GM19328 (cell line): ENCODE data around the gene FBL.
"Not testable (repeated sequence)": the region's sequence is repeated elsewhere in the genome, so short reads cannot be mapped to it uniquely, and the experiment has no call there.

Source experiments
- ATAC-seq: cut with Tn5 transposase; IDR thresholded peaks from one replicate; pipeline ENCODE4 v1.9.1; 2021; ENCODE audit warnings: mild to moderate bottlenecking, moderate library complexity; ENCODE audit not compliant: unreplicated experiment

Gene FBL

DNA sequence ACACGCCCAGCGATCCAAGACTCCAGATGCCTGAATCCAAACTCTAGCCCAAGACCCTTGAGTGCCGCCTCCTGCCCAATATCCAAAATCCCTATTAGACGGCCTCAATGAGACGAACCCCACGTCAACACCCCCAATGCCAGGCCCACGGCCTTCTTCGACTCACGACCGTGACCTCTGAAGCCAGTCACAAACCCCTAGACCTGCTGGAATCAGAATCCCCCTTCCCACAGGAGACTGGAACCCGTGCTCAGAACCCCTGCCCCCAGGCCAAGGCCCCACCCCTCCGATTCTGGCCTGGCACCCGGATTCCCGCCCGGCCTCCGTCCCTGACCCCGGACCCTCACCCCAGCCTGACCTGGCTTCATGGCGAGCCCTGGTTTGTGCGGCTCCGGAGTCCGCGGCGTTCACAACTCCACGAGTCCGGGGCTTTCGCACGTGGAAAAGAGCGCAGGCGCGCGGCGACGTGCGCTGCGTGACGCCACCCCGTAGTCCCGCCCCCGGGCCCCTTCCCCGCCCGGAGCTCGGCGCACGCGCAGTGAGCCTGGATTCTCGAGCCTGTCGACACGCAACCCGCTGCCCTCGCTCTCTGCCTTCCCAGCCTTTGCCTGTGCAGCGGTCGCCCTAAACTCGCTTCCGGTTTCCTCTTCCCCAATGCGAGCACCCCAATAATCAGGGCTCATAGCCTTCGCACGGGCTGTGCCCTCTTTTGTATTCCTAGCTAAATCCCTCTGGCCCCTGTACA lies at the start of gene FBL:
TSS of gene FBL (minus strand) at position 447 of the 745 bp plus-strand sequence. CDS start at position 368, 79 bp downstream.
- ATAC-seq: peak; percentile 77

DNA sequence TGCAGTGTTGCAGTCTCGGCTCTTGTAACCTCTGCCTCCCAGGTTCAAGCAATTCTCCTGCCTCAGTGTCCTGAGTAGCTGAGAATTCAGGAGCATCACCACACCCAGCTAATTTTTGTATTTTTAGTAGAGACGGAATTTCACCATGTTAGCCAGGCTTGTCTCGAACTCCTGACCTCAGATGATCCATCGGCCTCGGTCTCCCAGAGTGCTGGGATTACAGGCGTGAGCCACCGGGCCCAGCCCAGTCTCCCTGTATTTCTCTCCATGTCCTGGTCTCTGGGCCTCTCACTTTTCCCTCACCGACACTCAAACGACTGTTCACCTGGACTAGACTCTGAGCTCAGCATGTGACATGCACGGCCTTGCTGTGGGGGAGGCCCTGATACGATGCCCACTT lies 48.9 kb upstream of the FBL start:
- ATAC-seq: not testable (repeated sequence)

DNA sequence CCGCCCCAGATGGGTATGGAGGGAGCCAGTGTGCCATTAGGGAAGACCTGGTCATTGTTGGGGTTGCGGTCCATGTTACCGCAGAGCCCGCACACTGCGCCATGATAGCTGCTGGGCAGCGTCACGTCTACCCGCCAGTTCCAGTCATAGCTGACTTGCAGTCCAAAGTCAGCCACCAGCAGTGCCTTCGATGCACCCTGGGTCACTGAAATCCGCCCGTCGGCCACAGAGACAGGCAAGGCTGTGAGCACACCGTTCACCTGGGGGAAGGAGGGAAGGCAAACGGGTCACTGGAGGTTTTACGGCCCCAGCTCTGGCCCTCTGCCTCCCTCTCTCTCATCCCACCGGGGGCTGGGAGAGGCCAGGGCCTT lies 48.0 kb upstream of the FBL start:
- not testable (repeated sequence) for ATAC-seq

DNA sequence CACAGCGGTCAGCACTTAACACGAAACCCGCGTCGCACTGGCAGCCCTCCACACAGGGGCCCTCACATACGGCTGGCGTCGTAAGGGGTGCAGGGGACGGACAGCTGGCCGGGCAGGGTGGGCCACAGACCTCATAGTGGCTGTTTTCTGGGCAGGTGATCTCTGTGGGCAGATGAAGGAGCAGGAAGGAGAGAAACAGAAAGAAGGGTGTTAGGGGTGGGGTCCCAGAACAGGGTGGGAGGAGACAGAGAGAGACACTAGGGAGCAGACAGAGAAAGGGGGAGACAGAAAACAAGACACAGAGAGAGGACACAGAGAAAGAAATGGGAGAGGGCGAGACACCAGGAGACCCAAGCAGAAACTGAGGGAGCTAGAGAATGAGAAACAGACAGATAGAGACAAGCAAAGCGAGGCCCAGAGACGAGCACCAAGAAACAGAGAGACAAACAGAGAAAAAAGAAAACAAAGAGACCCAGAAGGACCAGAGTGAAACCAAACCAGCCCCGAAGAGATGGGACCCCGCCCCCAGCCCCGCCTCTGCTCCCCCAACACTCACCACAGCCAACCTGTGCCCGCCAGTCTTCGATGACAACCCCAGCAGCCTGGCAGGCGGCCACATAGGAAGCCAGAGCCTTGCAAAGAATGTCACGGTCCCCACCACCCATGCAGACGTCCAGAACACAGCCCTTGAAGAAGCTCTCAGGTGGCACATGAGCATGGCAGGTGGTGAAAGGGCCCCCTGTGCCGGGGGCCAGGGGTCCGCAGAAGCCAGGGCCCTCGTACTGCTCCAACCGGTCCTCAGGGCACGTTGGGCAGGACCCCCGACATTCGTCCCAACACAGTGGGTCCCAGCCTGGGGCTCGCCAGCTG lies 47.4 kb upstream of the FBL start:
- not testable (repeated sequence) for ATAC-seq

DNA sequence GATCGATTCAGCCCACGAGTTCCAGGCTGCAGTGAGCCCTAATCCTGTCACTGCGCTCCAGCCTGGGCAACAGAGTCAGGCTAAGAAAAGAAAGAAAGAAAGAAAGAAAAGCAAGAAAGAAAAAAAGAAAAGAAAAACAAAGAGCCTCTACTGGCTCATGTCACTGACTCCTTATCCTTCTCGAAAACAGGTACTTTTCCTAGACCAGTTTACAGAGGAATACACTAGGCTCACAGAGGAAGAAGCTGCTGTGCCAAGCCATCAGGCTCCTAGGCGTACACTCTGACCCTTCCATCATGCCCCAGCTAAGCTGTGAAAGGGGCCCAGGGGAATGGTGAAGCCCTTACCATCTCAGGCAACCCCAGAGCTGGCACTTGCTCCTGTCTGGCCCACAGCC lies 46.3 kb upstream of the FBL start:
- not testable (repeated sequence) for ATAC-seq

DNA sequence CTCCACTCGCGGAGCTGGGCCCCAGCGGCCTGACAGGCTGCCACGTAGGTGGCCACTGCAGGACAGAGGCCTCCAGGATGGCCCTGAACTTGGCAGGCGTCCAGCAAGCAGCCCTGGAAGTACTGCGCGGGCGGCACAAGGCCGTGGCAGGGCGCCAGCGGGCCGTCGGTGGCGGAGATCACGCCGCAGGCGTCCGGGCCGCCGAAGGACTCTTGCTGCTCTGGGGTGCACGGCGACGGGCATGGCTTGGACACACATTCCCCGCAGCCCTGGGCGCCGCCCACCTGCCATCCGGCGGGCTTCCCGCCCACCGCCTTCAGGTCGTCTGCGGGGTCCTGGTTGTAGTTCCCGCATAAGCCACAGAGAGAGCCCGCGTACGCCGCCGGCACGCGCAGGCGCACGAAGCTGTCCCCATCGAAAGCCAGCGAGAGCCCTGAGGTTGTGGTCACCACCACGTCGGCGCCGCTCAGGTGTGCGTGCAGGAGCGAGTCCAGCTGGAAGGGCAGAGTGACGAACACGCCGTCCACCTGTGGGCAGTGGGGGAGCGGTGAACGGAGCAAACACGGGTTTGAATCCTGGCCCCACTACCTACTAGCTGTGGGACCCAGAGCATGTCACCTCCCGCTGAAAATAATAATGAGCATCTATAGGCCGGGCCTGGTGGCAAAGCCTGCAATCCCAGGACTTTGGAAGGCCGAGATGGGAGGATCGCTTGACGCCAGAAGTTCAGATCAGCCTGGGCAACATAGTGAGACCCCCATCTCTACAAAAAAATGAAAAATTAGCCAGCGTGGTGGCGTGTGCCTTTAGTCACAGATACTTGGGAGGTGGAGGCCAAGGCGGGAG lies 45.7 kb upstream of the FBL start:
- not testable (repeated sequence) for ATAC-seq

DNA sequence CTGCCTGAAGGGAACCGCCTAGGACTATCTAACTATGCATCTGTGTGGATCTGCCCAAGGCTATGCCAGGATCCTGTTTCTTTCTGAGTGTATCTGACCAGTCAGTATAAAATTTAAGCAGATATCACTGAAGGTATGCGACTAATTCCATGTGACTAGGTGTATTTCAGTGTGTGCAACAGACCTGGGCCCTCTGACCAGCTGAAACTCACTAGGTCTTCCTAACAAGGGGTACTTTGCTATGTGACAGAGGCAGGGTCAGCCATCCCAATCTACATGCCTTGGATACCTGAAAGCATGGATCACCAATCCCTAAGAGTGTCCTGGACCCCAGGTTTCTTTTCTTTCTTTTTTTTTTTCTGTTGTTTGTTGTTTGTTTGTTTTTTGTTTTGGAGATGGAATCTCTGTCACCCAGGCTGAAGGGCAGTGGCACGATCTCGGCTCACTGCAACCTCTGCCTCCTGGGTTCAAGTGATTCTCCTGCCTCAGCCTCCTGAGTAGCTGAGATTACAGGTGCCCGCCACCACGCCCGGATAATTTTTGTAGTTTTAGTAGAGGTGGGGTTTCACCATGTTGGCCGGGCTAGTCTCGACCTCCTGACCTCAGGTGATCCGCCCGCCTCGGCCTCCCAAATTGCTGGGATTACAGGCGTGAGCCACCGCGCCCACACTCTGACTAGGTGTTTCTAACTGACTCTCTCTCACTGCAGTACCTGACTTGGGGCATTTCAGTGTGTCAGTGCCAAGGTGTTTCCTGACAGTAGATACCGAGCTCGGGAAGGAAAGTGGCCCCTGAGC lies 44.8 kb upstream of the FBL start:
- ATAC-seq: no peak

DNA sequence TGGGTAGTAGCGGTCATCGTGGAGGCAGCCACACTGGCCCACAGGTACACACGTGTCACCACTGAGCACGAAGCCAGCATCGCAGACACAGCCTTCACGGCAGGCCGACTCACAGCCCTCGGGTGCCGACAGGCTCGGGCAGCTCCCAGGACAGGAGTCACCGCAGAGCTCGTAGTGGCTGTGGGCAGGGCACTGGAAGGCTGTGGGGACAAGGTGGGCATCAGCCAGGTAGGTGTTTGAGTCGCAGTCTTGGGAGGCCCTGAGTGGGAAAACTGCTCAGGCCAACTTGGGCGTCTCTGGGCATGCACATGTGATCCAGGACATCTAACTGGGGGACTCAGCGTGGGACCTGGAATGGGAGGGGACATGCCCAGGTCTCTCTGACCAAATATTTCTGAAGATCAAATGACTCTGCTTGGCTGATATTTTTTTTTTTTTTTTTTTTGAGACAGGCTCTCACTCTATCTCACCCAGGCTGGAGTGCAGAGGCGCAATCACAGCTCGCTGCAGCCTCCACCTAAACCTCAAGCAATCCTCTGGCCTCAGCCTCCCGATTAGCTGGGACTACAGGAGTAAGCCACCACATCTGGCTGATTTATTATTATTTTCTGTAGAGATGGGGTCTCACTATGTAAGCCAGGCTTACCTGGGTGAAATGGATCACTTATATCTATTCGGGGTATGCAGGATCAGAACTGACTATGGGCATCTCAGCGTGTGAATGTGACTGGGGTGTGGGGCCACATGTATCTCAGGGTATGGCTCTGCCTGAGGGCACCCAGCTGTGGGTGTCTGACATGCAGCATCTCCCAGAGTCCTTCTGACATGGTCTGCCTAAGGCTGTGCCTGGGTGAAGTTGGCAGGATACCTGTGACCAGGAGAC lies 43.9 kb upstream of the FBL start:
- ATAC-seq: not testable (repeated sequence)

DNA sequence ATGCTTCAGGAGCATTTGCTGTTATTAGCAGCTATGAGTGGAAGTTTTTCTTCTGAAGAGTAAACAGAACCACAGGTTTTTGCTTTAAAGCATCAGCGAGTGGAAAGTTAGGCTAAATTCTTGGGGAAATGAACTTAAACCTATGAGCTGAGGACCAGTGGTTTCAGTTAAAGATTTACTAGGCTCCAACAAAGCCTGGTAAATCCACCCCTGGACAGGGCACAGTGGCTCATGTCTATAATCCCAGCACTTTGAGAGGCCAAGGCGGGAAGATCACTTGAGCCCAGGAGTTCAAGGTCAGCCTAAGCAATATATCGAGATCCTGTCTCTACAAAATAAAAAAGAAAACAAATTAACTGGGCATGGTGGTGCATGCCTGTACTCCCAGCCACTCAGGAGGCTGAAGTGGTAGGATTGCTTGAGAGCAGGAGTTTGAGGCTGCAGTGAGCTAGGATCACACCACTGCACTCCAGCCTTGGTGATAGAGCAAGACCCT lies 41.3 kb upstream of the FBL start:
- not testable (repeated sequence) for ATAC-seq

DNA sequence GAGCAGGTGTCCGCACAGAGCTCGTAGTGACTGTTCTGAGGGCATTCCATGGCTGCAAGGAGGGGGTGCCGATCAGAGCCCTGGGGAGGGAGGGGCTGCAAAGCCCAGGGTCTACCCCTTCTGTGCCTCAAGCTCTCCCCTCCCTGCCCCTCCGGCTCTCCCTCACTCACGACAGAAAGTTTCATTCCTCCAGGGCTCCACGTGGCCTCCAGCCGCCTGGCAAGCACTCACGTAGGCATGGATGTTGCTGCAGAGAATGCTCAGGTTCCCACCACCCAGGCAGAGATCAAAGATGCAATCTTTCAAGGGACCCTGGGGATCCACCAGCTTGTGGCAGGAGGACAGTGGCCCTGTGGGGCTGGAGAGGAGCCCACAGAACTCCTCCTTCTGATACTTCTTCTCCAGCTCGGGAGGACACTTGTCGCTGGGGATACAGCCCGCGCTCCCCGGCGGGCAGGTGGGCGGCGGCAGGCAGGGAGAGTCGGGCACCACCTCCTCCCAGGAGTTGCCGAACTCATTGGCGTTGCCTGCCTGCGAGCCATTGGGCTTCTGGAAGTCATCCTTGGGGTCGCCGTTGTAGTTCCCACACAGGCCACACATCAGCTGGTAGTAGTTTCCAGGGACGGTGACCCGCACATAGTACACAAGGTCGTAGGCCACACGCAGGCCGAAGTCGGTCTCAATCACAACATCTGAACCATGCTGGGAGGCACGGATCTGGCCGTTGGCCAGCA lies 39.8 kb upstream of the FBL start:
- ATAC-seq: not testable (repeated sequence)

DNA sequence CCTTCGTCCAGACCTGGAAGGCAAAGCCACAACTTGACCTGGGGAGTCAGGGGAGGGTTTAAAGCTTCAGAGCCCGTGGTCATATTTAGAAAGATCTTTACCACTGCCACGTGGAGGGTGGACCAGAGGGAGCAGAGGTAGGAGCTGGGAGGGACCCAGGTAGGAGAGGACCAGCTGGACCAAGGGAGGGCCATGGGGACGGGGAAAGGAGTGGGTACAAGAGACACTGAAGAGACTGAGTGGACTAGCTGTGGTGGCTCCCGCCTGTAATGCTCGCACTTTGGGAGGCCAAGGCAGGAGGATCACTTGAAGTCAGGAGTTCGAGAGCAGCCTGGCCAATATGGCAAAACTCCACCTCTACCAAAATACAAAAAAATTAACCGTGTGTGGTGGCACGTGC lies 38.5 kb upstream of the FBL start:
- ATAC-seq: not testable (repeated sequence)

DNA sequence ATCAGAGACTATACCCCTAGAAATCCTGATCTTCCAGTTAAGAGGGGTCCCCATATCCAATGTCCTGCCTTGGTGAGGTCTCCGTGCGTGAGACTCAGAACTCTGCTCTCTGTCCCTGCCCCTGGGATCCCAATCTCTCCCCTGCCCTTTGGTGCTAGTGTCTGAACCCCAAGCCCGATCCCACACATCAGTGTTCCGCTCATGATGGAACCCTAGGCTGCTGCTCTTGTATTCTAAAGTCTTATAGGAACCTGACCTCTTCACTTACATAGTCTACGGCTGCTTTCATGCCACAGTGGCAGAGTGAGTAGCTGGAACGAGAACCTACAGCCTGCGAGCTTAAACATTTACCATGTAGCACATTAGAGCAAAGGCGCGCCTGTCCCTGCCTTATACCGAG lies 36.5 kb upstream of the FBL start:
- not testable (repeated sequence) for ATAC-seq

DNA sequence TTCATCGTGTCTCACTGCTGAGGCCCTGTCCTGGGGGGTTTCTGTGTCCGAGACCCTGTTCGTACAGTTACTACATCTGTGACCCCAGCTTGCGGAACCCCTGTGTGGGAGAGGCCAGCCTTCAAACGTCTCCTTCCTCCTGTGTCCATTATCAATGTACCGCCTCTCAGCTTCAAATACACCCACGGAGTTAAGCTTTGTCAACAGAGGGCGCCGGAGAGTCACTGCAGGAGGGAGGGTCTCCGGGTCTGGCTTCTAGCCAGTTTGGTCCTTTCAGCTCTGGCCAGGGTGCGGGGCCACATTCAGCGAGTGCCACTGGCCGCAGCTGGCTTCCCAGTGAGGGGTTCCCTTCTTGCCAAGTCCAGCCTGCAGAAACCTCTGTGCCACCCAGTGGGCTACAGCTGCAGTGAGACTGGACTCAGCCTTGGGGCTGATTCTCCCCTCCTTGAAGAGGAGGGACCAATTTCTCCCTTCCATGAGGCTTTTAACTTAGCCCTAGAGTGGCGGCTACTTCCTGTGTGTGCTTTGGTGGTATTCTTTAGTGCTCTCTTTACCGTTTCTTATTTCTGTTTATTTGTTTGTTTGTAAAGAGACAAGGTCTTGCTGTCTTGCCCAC lies 35.4 kb upstream of the FBL start:
- ATAC-seq: not testable (repeated sequence)

DNA sequence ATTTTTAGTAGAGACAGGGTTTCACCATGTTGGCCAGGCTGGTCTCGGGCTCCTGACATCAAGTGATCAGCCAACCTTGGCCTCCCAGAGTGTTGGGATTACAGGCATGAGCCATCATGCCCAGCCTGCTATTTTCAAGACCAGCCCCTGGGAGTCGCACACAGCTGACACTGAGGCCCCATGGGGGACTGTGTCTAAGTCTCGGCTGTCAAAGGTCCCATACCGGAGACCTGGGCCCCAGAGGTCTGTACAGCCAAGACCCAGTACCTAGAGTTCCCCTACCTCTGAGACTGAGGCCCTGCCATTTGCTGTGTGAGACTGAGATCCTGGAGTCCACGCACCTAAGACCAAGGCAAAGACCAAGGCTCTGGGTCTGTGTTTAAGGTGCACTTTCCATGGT lies 34.1 kb upstream of the FBL start:
- not testable (repeated sequence) for ATAC-seq

DNA sequence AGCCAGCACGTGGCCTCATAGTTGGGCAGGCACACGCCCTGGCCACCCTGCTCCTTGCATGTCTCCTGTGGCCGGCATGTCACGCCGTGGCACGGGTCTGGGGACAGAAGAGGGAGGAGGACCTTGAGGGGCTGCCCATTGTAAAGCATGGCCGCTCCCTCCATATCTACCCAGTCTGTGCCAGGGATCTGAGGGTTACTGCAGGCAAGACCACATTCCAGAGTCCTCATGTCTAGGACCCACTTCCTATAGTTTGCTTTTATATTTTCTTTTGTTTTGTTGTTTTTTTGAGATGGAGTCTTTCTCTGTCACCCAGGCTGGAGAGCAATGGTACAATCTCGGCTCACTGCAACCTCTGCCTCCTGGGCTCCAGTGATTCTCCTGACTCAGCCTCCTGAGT lies 33.6 kb upstream of the FBL start:
- not testable (repeated sequence) for ATAC-seq

DNA sequence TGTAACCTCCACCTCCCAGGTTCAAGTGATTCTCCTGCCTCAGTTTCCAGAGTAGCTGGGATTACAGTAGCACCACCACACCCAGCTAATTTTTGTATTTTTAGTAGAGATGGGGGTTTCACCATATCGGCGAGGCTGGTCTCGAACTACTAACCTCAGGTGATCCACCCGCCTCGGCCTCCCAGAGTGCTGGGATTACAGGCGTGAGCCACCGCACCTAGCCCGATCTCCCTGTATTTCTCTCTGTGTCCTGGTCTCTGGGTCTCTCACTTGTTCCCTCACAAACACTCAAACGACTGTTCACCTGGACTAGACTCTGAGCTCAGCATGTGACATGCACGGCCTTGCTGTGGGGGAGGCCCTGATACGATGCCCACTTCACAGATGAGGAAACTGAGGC lies 32.7 kb upstream of the FBL start:
- ATAC-seq: not testable (repeated sequence)

DNA sequence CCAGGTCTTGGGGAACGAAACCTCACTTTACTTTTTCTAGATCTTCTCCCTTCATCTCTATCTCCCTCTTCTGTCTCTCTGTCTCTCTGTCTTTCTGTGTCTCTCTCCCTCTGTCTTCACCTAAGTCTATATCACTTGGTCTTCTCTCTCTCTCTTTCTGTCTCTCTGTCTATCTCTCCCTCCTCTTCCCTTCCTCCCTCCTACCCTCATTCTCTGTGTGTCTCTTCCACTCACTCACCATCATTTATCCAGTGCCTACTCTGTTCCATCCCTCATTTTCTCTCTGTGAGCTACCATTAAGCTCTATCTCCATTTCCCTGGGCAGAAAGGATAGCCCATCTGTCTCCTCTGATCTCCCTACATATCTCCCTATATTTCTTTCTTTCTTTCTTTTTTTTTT lies 32.2 kb upstream of the FBL start:
- ATAC-seq: no peak

DNA sequence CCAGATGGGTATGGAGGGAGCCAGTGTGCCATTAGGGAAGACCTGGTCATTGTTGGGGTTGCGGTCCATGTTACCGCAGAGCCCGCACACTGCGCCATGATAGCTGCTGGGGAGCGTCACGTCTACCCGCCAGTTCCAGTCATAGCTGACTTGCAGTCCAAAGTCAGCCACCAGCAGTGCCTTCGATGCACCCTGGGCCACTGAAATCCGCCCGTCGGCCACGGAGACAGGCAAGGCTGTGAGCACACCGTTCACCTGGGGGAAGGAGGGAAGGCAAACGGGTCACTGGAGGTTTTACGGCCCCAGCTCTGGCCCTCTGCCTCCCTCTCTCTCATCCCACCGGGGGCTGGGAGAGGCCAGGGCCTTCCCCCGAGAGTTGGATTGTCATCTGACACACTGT lies 31.8 kb upstream of the FBL start:
- ATAC-seq: not testable (repeated sequence)
